A673 (cell line): ENCODE results near the gene BCAN. TPM values are rescaled to one million over a fixed set of nuclear protein-coding genes. Genes with fewer than 3 reads are reported as not detected.
"Not testable (repeated sequence)": the region's sequence is repeated elsewhere in the genome, so short reads cannot be mapped to it uniquely, and the experiment has no call there.

Experiments used
- BruUV-seq: library from RNA; stranded (reverse); fragments of 400-500 nt; replicated peaks from 2 replicates; lab custom pipeline; 2021; lab: Mats Ljungman, UMichigan
- CTCF ChIA-PET: fragments of 300-600 bp; sonication (Branson Sonifier 250); formaldehyde crosslinking; loops from one replicate; lab custom pipeline; 2022; ENCODE audit warnings: antibody characterized with exemption; lab: Charles Lee
- POLR2A ChIA-PET: fragments of 300-600 bp; sonication (Branson Sonifier 250); formaldehyde crosslinking; loops from one replicate; lab custom pipeline; 2022; ENCODE audit warnings: antibody characterized with exemption; ENCODE audit not compliant: low non-redundant PET; lab: Charles Lee
- DNase-seq: peaks from one replicate; pipeline ENCODE4 v3.0.0-alpha.2; 2015; ENCODE audit warnings: low spot score
- H3K27ac ChIP-seq: fragments of 200-600 bp; sonication (generic); 2 replicates; pipeline ENCODE4 v1.5.1; 2016; ENCODE audit warnings: mixed run types, low read depth, mild to moderate bottlenecking, mixed read lengths, antibody characterized with exemption, low read length; ENCODE audit not compliant: poor library complexity, severe bottlenecking
- H3K27me3 ChIP-seq: fragments of 200-600 bp; sonication (generic); replicated peaks from 2 replicates; pipeline ENCODE4 v1.6.1; 2017; ENCODE audit warnings: mixed run types, low read depth, mild to moderate bottlenecking, mixed read lengths, antibody characterized with exemption, low read length; ENCODE audit not compliant: insufficient read depth, poor library complexity
- H3K36me3 ChIP-seq: fragments of 200-600 bp; sonication (generic); 2 replicates; pipeline ENCODE4 v1.6.1; 2016; ENCODE audit warnings: mixed run types, mild to moderate bottlenecking, mixed read lengths, antibody characterized with exemption, low read length; ENCODE audit not compliant: insufficient read depth, poor library complexity, severe bottlenecking
- H3K4me1 ChIP-seq: fragments of 200-600 bp; sonication (generic); 2 replicates; pipeline ENCODE4 v1.6.1; 2017; ENCODE audit warnings: mixed run types, mild to moderate bottlenecking, mixed read lengths, antibody characterized with exemption, low read length; ENCODE audit not compliant: insufficient read depth, poor library complexity, severe bottlenecking
- H3K4me3 ChIP-seq: fragments of 200-600 bp; sonication (generic); 2 replicates; pipeline ENCODE4 v1.5.1; 2016; ENCODE audit warnings: low read depth, mixed run types, mild to moderate bottlenecking, mixed read lengths, low read length; ENCODE audit not compliant: poor library complexity, severe bottlenecking
- H3K9me3 ChIP-seq: fragments of 200-600 bp; sonication (generic); 2 replicates; pipeline ENCODE4 v1.6.1; 2016; ENCODE audit warnings: mixed run types, low read depth, mild to moderate bottlenecking, mixed read lengths, antibody characterized with exemption, low read length; ENCODE audit not compliant: poor library complexity, severe bottlenecking
- EZH2 ChIP-seq: fragments of 200-600 bp; sonication (generic); IDR thresholded peaks from 2 replicates; pipeline ENCODE4 v1.6.1; 2017; ENCODE audit warnings: borderline replicate concordance, low read depth, mild to moderate bottlenecking, mixed read lengths, antibody characterized with exemption, low read length; ENCODE audit not compliant: poor library complexity, severe bottlenecking
- intact Hi-C: fragments of 100-400 bp; cut with micrococcal nuclease; formaldehyde crosslinking; loops from one replicate; pipeline ENCODE4 v1.10.0; 2022; ENCODE audit not compliant: unreplicated experiment
- total RNA-seq: library from RNA; stranded (reverse); gene quantifications from 2 replicates; pipeline ENCODE4 v1.2.3, GENCODE V29; 2021
- TF ChIP-seq, protein P1 (sequence below): fragments of 300-800, 200-600 bp; sonication (generic); conservative IDR thresholded peaks from 2 replicates; pipeline ENCODE4 v1.5.1; 2017; ENCODE audit warnings: low read depth, mild to moderate bottlenecking, antibody characterized with exemption, low read length, moderate library complexity, mixed read lengths

Gene BCAN
- total RNA-seq, 1 experiment from 2014 or later, result not detected

DNA sequence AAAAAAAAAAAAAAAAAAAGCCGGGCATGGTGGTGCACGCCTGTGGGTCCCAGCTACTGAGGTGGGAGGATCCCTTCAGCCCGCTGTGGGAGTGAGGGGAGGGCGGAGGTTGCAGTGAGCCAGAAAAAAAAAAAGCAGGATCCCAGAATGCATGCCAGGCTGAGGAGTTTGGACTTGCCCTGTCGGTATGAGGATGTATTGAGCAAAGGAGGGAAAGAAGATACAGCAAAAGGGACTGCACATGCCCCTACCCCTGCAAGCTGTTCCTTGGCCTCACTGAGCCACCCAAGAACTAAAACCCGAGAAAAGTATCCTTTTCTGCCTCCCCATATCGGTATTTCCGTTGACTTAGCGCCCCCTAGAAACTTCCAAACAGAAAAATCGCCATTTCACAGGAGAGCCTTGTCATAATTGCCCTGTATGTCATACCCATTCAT, 39.3 kb upstream of the BCAN start:
- peaks cover 15% of the 10 kb centered on the region for H3K36me3 ChIP-seq
- intact Hi-C loops, result no loop called here
- ChIA-PET POLR2A (no interaction called here), CTCF (interaction anchor here (0.7 to 2.0 kb wide), 3 partner anchors 11 to 259 kb away, joined by 3 to 14 read pairs (median 9); partner anchors contain the start of gene NAXE)
- TF ChIP-seq, protein P1, sequence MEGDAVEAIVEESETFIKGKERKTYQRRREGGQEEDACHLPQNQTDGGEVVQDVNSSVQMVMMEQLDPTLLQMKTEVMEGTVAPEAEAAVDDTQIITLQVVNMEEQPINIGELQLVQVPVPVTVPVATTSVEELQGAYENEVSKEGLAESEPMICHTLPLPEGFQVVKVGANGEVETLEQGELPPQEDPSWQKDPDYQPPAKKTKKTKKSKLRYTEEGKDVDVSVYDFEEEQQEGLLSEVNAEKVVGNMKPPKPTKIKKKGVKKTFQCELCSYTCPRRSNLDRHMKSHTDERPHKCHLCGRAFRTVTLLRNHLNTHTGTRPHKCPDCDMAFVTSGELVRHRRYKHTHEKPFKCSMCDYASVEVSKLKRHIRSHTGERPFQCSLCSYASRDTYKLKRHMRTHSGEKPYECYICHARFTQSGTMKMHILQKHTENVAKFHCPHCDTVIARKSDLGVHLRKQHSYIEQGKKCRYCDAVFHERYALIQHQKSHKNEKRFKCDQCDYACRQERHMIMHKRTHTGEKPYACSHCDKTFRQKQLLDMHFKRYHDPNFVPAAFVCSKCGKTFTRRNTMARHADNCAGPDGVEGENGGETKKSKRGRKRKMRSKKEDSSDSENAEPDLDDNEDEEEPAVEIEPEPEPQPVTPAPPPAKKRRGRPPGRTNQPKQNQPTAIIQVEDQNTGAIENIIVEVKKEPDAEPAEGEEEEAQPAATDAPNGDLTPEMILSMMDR, result peak; percentile 70
- no peak for TF ChIP-seq EZH2
- no peak overlapping the region for H3K27ac ChIP-seq
- H3K4me3 ChIP-seq, result no peak overlapping the region
- no peaks in the 10 kb centered on the region for H3K9me3 ChIP-seq
- H3K4me1 ChIP-seq, result peaks cover 9% of the 10 kb centered on the region
- no peaks in the 10 kb centered on the region for H3K27me3 ChIP-seq
- BruUV-seq, result no TSS peak
- peak; percentile 64 for DNase-seq

- intact Hi-C loops, result loop anchor here (5.0 kb wide), 1 partner anchor 225 kb away; no protein-coding TSS in a partner anchor
- H3K4me3 ChIP-seq, BruUV-seq, H3K27ac ChIP-seq, POLR2A ChIA-PET, DNase-seq, H3K27me3 ChIP-seq, CTCF ChIA-PET, H3K36me3 ChIP-seq, H3K4me1 ChIP-seq, H3K9me3 ChIP-seq: not testable (repeated sequence)
Measured at GRCh38 chr1:156607344-156607743, 34.6 kb upstream of the BCAN start.

DNA sequence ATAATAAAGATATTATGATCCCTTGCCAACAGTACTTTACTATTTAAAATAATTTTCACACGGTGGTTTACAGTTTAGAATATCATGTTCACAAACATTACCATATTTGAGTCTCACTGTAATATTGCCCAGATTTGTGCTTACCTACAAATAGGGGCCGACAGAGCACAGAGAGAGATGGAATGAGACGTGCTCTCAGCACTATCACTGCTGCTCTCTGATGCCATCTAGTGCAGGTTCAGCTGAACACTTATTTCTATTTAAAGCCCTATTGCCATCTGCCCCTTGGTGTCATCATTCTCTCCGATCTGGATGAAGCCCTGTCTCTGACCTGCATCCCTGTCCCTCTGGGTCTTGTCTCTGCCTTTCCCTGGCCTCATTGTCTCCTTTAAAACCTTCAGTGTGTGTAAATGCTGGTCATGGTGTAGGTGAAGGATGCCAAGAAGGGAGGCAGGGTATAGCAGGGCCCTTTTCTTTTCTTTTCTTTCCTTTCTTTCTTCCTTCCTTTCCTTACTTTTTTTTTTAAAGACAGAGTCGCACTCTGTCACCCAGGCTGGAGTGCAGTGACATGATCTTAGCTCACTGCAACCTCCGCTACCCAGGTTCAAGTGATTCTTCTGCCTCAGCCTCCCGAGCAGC, 33.8 kb upstream of the BCAN start:
- CTCF ChIA-PET, result interaction anchor here (1.0 to 1.8 kb wide), 4 partner anchors 16 to 223 kb away, joined by 3 to 15 read pairs (median 6); no protein-coding TSS in a partner anchor
- no peaks in the 10 kb centered on the region for H3K4me1 ChIP-seq
- no peaks in the 10 kb centered on the region for H3K9me3 ChIP-seq
- intact Hi-C loops, result loop anchor here (5.0 kb wide), 1 partner anchor 226 kb away; no protein-coding TSS in a partner anchor
- H3K4me3 ChIP-seq, result no peak overlapping the region
- H3K27me3 ChIP-seq, result no peaks in the 10 kb centered on the region
- no TSS peak for BruUV-seq
- TF ChIP-seq, protein P1, result peak; percentile 83
- TF ChIP-seq EZH2, result no peak
- no peaks in the 10 kb centered on the region for H3K36me3 ChIP-seq
- DNase-seq, result peak; percentile 80
- no peak overlapping the region for H3K27ac ChIP-seq
- POLR2A ChIA-PET, result interaction anchor here (1.0 kb wide), 1 partner anchor 58 kb away, joined by 3 read pairs; no protein-coding TSS in a partner anchor
